ENCODE data around the gene ROR1.
A peak's percentile ranks its signal among the peaks of the same experiment; 100 is the strongest.
"Not testable (repeated sequence)": the region's sequence is repeated elsewhere in the genome, so short reads cannot be mapped to it uniquely, and the experiment has no call there.

Gene ROR1

DNA sequence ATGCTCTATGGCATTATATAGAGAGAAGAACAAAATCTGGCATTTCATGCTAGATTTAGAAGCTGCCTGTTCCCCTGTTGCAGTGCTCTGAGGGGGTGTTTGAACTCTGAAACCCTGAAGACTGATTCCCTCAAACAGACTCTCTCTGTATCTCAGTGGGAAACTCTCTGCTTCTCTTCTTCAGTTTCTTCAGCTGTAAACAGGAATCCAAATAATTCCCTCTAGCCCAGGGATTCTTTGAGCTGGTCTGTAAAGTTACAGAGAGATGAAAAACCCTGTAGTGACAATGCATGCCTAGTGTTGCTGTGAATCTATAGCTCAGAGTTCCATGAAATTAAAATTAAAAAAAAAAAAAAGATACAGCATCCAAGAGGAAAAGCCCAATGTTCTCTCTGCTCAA, 17.0 kb upstream of the ROR1 start:
- Histone ChIP-seq H3K4me3 (no peak overlapping the region), H3K27ac (no peak overlapping the region)

DNA sequence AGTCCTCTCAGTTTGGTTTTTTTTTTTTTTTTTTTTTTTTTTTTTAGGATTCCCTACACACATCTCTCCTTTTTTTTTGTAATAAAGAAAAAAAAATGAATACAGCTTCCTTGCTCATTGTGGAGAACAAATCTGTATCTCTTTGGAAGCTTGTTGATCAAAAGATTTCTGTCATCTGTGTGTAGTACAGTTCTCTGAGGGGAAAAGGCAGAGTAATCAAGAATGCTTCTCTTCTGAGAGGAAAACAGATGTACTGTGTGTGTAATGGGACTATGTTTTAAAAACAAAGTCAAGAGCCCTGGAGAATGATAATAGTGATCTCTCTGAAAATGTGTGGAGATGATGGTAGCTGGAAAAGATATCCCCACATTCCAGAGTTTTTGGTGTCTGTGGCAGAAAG, 16.5 kb upstream of the ROR1 start:
- no peak overlapping the region for H3K4me3 ChIP-seq
- H3K27ac ChIP-seq: no peak overlapping the region

DNA sequence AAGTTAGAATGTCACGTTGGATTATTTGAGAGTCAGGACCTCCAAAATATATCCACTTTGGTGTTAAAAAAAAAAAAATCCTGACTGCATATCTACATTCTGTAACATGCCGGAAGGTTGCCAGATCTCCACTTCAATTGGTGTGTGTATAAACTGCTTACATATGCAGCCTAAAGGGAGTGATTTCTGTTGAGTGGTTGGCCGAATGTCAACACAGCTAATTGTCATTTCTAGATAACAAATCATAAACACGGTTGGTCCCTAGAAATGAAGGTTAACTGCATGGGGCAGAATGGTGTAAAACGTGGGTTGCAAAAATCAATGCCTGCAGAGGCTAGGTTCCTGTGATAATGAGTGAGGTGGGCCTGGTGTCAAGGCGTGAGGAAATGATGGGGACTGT, 15.0 kb upstream of the ROR1 start:
- no peak overlapping the region for H3K27ac ChIP-seq

GRCh38 chr1:63759778-63760177, 14.0 kb upstream of the ROR1 start:
- Histone ChIP-seq H3K27ac (no peak overlapping the region), H3K4me3 (no peak overlapping the region)

More for the DNA sequence above, 15.0 kb upstream of the ROR1 start:
- H3K4me3 ChIP-seq: no peak overlapping the region

DNA sequence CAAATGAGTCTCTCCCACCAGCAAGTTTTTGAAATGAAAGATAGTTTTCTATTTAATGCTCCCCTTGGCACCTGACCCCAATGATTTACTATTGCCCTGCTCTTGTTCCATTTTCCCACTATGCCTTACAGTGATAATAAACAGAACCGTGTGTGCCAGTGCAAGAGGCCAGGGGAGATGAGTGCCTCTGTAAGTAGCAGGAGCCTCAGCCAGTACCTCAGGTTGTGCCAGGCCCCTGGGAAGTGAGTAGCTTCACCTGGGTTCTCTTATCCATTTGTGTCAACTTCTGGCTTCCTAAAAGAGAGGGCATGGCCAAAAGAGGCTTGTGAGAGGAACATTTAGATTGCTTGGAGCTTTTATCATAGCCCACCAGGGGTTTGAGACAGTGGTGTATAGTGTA, 3.4 kb upstream of the ROR1 start:
- Histone ChIP-seq H3K4me3 (no peak overlapping the region), H3K27ac (no peak overlapping the region)

- H3K27ac ChIP-seq: no peak overlapping the region
- H3K4me3 ChIP-seq: no peak overlapping the region
Observed at GRCh38 chr1:63772201-63772600, 1.6 kb upstream of the ROR1 start.

- Histone ChIP-seq H3K4me3 (no peak overlapping the region), H3K27ac (no peak overlapping the region)
Observed at GRCh38 chr1:63772876-63773275, 941 bp upstream of the ROR1 start.

GRCh38 chr1:63773496-63773814, 362 bp upstream of the ROR1 start:
- H3K27ac ChIP-seq: peak overlapping the region in 6 of 21 experiments; percentile 25 to 84 (median 79)
- peak overlapping the region; percentile 54 to 69 (median 60) for H3K4me3 ChIP-seq

GRCh38 chr1:63774617-63775417, 1.0 kb downstream of the ROR1 start:
- peak overlapping the region in 15 of 21 experiments; percentile 33 to 85 (median 75) for H3K27ac ChIP-seq
- H3K4me3 ChIP-seq: peak overlapping the region; percentile 54 to 69 (median 59)

DNA sequence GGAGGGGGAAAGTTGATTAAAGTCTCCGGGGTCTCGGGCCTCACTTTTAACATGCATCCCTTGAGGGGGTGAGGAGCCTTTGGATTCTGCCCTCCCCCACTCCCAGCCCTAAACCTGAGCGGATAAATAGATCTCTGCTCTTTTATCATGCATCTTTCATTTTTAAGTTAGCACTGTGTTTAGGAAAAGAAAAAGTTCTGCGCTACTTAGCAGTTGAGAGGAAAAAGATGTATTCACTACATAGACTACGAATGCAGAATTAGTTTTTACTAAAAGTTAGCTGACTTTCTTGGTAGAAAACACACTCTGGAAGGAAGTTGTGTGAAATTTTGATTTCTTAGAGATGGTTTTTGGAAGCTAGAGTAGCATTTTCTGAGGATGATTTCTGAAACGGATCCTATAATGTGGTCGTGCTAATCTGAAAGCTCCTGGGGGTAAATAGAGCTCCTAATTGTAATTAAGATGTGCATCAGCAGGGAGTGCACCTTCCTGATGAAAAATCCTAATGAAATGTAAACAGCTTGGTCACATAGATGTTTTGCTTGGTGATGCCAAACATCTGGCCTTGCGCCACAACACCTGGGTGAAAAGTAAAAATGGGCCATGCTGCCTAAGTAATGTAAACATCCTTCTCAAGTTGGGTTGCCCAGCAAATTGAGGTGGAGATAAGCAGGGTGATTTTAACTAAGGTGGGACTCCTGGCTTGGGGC, 1.8 kb downstream of the ROR1 start:
- Histone ChIP-seq H3K4me3 (peak overlapping the region; percentile 54 to 69 (median 59)), H3K27ac (peak overlapping the region in 7 of 21 experiments; percentile 59 to 85 (median 81))

- no peak overlapping the region for H3K27ac ChIP-seq
- H3K4me3 ChIP-seq: no peak overlapping the region
Observed at GRCh38 chr1:63777286-63777685, 3.5 kb downstream of the ROR1 start.

DNA sequence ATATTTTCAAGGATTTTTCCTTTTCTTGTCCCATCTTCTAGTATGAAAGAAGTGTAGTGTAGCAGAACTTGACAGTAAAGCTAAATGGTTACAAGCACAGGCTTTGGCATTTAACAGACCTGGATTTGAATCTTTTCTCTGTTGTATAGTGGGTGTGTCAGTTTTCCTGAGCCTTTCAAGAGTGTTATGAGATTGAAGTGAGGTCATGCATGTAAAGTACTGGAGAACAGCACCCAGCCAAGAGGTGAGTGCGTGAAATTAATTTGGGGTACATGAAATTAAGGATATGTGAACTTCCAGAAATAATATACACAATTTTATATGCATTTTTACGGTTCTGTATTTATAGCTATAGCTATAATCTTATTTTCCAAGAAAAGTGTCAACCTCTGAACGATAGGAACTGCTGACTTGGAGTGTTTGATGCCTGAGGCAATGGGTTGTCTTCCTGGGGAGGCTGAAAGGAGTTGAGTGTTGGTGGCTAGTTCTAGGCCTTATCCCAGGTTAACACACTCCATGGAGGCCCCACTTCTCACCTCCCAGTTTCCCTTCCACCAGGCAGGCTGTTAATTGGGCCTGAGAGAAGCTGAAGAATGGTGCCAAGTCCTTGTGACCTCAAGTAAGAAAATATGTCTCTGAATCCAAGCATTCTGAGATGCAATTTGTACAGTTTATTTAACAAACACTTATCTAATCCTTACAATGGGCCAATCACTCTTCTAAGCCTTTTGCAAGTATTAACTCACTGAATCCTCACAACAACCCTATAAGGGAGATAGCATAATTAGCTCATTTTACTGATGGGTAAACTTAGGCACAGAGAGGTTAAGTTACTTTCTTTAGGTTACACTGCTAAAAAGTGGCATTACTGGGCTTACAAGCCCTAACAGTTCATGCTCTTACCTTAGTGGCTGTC, 4.4 kb downstream of the ROR1 start:
- Histone ChIP-seq H3K27ac (no peak overlapping the region), H3K4me3 (no peak overlapping the region)

DNA sequence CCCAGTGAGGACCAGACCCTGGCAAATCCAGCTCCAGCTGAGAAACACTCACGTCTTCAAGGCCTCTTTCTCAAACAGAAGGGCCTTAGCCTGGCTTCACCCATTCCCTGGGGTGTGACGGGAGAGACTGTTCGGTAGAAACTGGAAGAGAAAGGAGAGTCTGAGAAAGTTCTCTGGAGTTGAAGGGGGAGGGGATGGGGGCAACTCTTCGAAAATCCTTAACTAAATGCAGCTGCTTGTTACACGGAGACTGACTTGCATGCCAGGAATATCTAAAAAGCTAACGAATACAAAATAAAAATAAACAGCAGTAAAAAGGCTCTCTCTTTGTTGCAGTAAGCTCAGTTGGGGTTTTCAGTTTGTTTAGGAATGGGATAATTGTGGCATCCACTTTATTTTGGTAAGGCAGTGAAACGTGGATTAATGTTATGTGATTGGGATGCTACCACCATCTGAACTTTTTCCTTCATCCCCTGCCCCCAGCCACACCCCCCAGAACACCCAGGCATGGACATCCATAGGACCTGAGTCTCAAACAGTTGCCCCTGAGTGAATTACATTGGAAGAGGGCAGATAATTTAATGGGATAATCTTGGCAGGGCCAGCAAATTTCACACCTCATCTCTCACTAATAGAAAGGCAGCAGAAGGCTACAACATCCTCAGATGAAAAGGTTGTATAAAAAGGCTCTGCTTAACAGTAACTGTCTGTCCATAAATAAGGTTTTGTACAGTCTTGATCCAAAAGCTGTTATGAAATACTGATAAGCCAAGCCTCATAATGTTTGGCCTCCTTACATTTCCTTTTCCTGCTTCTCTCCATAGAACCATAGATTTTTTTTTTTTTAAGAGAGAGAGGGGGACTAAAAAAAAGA, 5.8 kb downstream of the ROR1 start:
- no peak overlapping the region for H3K27ac ChIP-seq
- no peak overlapping the region for H3K4me3 ChIP-seq

GRCh38 chr1:63780565-63780964, 6.7 kb downstream of the ROR1 start:
- no peak overlapping the region for H3K27ac ChIP-seq
- no peak overlapping the region for H3K4me3 ChIP-seq

GRCh38 chr1:63782982-63783381, 9.2 kb downstream of the ROR1 start:
- Histone ChIP-seq H3K27ac (no peak overlapping the region), H3K4me3 (no peak overlapping the region)

GRCh38 chr1:63784083-63784482, 10.3 kb downstream of the ROR1 start:
- Histone ChIP-seq H3K27ac (no peak overlapping the region), H3K4me3 (no peak overlapping the region)

DNA sequence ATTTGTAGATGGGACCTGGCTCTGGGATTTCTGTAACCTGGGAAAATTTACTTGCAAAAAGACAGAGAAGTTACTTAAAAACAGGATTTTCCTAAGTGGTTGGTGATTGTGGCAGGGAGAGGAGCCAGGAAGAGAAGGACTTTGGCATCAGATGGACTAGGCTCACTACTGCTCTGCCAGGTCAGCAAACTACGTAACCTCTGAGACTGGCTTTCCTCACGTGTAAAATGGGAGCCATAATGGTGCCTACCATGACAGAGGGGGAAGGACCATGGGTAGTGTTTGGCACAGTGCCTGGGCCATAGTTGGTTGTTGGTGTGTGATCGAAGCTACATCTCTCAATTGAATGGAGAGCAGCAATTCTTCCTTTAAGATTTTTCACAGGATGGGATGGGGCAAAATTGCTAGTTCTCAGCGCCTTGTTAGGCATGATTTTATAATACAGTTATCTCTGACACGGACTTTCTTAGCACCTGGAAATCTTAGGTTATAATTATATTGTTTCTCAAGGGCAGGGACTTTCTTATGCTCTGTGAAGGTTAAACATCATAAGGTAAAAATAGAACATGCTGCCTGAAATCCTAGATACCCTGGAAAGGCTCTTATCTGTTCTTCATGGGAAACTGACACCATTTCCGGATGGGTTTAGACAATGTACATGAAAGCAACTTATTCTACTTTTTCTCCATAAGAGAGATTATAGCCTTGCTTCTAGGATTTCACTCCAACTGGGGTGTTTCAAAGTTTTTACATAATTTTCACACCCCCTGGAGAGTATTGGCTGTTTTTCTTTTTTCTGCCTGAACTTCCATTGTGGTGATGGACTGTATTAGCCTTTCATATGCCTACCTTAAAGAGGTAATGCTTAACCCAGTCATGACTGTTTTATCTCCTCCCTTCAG, 10.9 kb downstream of the ROR1 start:
- H3K4me3 ChIP-seq: no peak overlapping the region

GRCh38 chr1:63787270-63787669, 13.5 kb downstream of the ROR1 start:
- not testable (repeated sequence) for H3K27ac ChIP-seq, H3K4me3 ChIP-seq

More for the DNA sequence above, 10.9 kb downstream of the ROR1 start:
- H3K27ac ChIP-seq: no peak overlapping the region

Measured in skin epidermis (tissue), 12 donors.